ENCODE results near the gene EBF4. TPM values are rescaled to one million over a fixed set of nuclear protein-coding genes. Genes with fewer than 3 reads are reported as not detected.

Gene EBF4
- total and polyA plus RNA-seq, 2 donors (not counting 1 experiment from before 2014, with no cell fraction given): 0.81 to 5.0 TPM

DNA sequence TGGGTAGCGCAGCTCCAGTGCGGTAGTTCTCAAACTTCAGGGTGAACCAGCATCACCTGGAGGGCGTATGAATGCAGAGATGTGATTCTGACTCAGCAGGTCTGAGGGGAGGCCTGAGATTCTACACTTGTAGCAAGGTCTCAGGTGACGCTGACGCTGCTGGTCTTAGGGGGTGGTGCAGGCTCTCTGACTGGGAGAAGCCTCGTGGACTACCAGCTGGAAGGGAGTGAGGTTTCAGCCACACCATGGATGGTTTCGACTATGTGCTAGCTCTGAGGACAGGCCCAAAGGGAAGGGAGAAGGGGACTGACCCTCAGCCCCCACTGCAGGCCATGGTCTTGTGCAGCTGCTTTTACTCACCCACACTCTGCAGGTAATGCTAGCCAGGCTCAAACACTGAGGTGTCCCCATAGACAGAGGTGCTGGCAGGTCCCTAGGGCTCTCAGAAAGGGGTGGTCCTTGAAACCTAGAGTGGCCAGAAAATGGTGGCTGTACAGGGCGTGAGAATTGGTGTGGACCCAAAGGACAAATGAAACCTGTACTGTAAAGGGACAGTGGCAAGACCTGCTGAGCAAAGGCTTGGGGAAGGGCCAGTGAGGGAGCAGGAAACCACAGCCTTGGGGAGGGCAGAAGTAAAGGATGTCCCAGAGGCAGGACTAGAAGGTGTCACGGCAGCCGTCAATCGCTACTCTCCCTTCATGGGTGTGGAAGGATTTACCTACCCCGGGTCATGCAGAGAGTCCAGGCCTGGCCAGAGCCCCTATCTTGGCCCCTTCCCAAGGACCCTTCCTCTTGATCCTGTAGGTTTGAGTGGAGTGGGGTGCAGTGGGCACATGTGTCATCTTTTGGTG lies 52.7 kb downstream of the EBF4 start:
- ChIA-PET POLR2A (no interaction called here), CTCF (no interaction called here)
- Histone ChIP-seq H3K36me3 (replicated peaks in 1 of 2; ENCODE audit: control extremely low read depth in 1 of 2, control insufficient read depth in 1 of 2, extremely low read depth in 1 of 2, insufficient read depth in 2 of 2, low read length in 1 of 2) (no peaks in the 10 kb centered on the region), H2AFZ (ENCODE audit: insufficient read depth, low read depth, low read length, poor library complexity, severe bottlenecking) (no peak overlapping the region), H3K4me3 (ENCODE audit: control extremely low read depth in 1 of 5, extremely low read depth in 1 of 5, insufficient read depth in 1 of 5, low read depth in 2 of 5, low read length in 4 of 5) (no peak overlapping the region), H3K79me2 (ENCODE audit: control insufficient read depth, insufficient read depth, low read length) (no peaks in the 10 kb centered on the region), H3K4me2 (replicated peaks; ENCODE audit: low read depth, low read length, poor library complexity, severe bottlenecking) (no peak overlapping the region), H3K9ac (ENCODE audit: low read length) (no peak overlapping the region), H3K27ac (ENCODE audit: low read length in 2 of 2) (no peak overlapping the region), H3K9me3 (ENCODE audit: control extremely low read depth in 1 of 3, control insufficient read depth in 2 of 3, insufficient read depth in 1 of 3, low read length in 2 of 3) (peaks cover 0 to 12% (median 0%) of the 10 kb centered on the region in 3 donors), H4K20me1 (ENCODE audit: control insufficient read depth, insufficient read depth, low read length, poor library complexity, severe bottlenecking) (no peaks in the 10 kb centered on the region), H3K4me1 (ENCODE audit: control insufficient read depth in 2 of 2, insufficient read depth in 2 of 2, low read length in 2 of 2) (peaks cover 0 to 6% of the 10 kb centered on the region in 2 donors), H3K27me3 (replicated peaks in 1 of 4; ENCODE audit: control extremely low read depth in 1 of 4, control insufficient read depth in 3 of 4, insufficient read depth in 4 of 4, low read length in 3 of 4) (peaks cover 0 to 38% (median 12%) of the 10 kb centered on the region in 4 experiments)
- H3K27me3 Mint-ChIP-seq: peaks cover 30% of the 10 kb centered on the region
- no peaks in the 10 kb centered on the region for H3K9me3 Mint-ChIP-seq (ENCODE audit: insufficient read depth)
- TF ChIP-seq, protein P1, sequence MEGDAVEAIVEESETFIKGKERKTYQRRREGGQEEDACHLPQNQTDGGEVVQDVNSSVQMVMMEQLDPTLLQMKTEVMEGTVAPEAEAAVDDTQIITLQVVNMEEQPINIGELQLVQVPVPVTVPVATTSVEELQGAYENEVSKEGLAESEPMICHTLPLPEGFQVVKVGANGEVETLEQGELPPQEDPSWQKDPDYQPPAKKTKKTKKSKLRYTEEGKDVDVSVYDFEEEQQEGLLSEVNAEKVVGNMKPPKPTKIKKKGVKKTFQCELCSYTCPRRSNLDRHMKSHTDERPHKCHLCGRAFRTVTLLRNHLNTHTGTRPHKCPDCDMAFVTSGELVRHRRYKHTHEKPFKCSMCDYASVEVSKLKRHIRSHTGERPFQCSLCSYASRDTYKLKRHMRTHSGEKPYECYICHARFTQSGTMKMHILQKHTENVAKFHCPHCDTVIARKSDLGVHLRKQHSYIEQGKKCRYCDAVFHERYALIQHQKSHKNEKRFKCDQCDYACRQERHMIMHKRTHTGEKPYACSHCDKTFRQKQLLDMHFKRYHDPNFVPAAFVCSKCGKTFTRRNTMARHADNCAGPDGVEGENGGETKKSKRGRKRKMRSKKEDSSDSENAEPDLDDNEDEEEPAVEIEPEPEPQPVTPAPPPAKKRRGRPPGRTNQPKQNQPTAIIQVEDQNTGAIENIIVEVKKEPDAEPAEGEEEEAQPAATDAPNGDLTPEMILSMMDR (IDR thresholded peaks at IDR 0.05): no peak
- no peak for TF ChIP-seq EZH2 (IDR thresholded peaks at IDR 0.05; ENCODE audit: borderline replicate concordance, insufficient read depth, low read depth, low read length, poor library complexity, severe bottlenecking)
- intact Hi-C loops (cut with micrococcal nuclease): no loop called here
- ATAC-seq (ENCODE audit: low read depth) (no peak), DNase-seq (no peak)
- WGBS (ENCODE audit: insufficient coverage): 80% methylated on average over 10 of the region's 12 CpGs
- peaks cover 6% of the 10 kb centered on the region for H3K4me1 Mint-ChIP-seq
- no peak overlapping the region for H3K27ac Mint-ChIP-seq
- H3K4me3 Mint-ChIP-seq: no peak overlapping the region

DNA sequence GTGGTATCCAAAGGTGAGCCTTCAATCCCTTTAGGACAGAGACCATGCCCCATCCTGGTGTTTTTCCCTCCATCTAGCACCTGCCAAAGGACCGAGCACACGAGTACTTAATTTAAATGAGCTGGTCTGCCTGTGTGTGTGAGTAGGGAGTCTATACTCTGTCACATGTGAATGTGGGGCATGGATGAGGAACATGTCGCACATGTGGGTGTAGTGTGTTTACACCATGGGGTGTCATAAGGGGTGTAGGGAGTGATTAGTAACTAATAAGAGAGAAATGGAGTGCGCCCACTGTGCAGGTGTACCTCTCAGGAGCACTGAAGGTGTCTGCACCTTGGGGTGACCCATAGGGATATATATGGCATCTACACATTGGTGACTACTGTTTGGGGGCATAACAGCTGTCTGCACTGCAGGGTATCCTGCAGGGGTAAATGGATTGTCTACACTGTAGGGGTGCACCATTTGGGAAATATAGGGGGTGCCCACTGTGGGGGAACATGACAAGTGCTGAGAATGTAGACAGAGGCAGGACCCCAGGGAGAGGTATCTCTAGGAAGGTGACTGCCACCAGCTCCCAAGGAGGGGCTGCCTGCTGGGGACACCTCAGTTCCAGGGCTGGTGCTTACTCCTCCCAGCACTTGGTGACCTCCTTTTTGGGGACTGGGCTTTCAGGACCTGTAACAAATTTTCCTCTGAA lies 53.5 kb downstream of the EBF4 start:
- H3K9ac ChIP-seq (ENCODE audit: low read length): no peak overlapping the region
- no peak overlapping the region for H3K4me2 ChIP-seq (replicated peaks; ENCODE audit: low read depth, low read length, poor library complexity, severe bottlenecking)
- H3K27ac ChIP-seq (ENCODE audit: low read length in 2 of 2): no peak overlapping the region
- H3K4me1 ChIP-seq (ENCODE audit: control insufficient read depth in 2 of 2, insufficient read depth in 2 of 2, low read length in 2 of 2): peaks cover 5 to 14% of the 10 kb centered on the region in 2 donors
- no peak overlapping the region for H2AFZ ChIP-seq (ENCODE audit: insufficient read depth, low read depth, low read length, poor library complexity, severe bottlenecking)
- no peaks in the 10 kb centered on the region for H3K36me3 ChIP-seq (replicated peaks in 1 of 2; ENCODE audit: control extremely low read depth in 1 of 2, control insufficient read depth in 1 of 2, extremely low read depth in 1 of 2, insufficient read depth in 2 of 2, low read length in 1 of 2)
- Mint-ChIP-seq H3K4me1 (peaks cover 12% of the 10 kb centered on the region), H3K27me3 (peaks cover 34% of the 10 kb centered on the region), H3K9me3 (ENCODE audit: insufficient read depth) (no peaks in the 10 kb centered on the region), H3K27ac (no peak overlapping the region), H3K4me3 (no peak overlapping the region)
- TF ChIP-seq, protein P1 (IDR thresholded peaks at IDR 0.05): no peak
- TF ChIP-seq EZH2 (IDR thresholded peaks at IDR 0.05; ENCODE audit: borderline replicate concordance, insufficient read depth, low read depth, low read length, poor library complexity, severe bottlenecking): no peak
- intact Hi-C loops (cut with micrococcal nuclease): no loop called here
- 76% methylated on average over 2 of the region's 4 CpGs for WGBS (ENCODE audit: insufficient coverage)
- H3K9me3 ChIP-seq (ENCODE audit: control extremely low read depth in 1 of 3, control insufficient read depth in 2 of 3, insufficient read depth in 1 of 3, low read length in 2 of 3): peaks cover 0 to 12% (median 0%) of the 10 kb centered on the region in 3 donors
- H4K20me1 ChIP-seq (ENCODE audit: control insufficient read depth, insufficient read depth, low read length, poor library complexity, severe bottlenecking): no peaks in the 10 kb centered on the region
- ChIA-PET CTCF (no interaction called here), POLR2A (no interaction called here)
- no peak overlapping the region for H3K4me3 ChIP-seq (ENCODE audit: control extremely low read depth in 1 of 5, extremely low read depth in 1 of 5, insufficient read depth in 1 of 5, low read depth in 2 of 5, low read length in 4 of 5)
- H3K79me2 ChIP-seq (ENCODE audit: control insufficient read depth, insufficient read depth, low read length): no peaks in the 10 kb centered on the region
- H3K27me3 ChIP-seq (replicated peaks in 1 of 4; ENCODE audit: control extremely low read depth in 1 of 4, control insufficient read depth in 3 of 4, insufficient read depth in 4 of 4, low read length in 3 of 4): peaks cover 0 to 46% (median 15%) of the 10 kb centered on the region in 4 experiments
- no peak for ATAC-seq (ENCODE audit: low read depth)
- no peak for DNase-seq
